Activated naive CD8-positive, alpha-beta T cell treated with anti-CD3 and anti-CD28 coated beads, Interleukin-2, amount 50 U/mL, for 16 hours (primary cell): ENCODE data around the gene SLC35D2.

Experiments
- DNase-seq: peaks from one replicate; pipeline ENCODE4 v3.0.0-alpha.2; 2020; ENCODE audit warnings: low read depth, low spot score

Gene SLC35D2

GRCh38 chr9:96383165-96383942 is at the start of gene SLC35D2:
Gene SLC35D2, minus strand, starts transcription at chr9:96383711. Its CDS starts 77 bp downstream, at chr9:96383634.
- DNase-seq: no peak

GRCh38 chr9:96430377-96430776 is 46.9 kb upstream of the SLC35D2 start:
- no peak for DNase-seq

- DNase-seq: no peak
Observed at GRCh38 chr9:96429732-96430131, 46.2 kb upstream of the SLC35D2 start.

- no peak for DNase-seq
Observed at GRCh38 chr9:96425500-96426169, 42.1 kb upstream of the SLC35D2 start.

- DNase-seq: no peak
Observed at GRCh38 chr9:96423985-96424336, 40.5 kb upstream of the SLC35D2 start.

- DNase-seq: no peak
Observed at GRCh38 chr9:96423322-96423984, 39.9 kb upstream of the SLC35D2 start.

- DNase-seq: no peak
Observed at GRCh38 chr9:96420468-96421219, 37.1 kb upstream of the SLC35D2 start.

GRCh38 chr9:96419691-96419969 is 36.1 kb upstream of the SLC35D2 start:
- no peak for DNase-seq

- peak; percentile 4 for DNase-seq
Observed at GRCh38 chr9:96418920-96419690, 35.6 kb upstream of the SLC35D2 start.

- DNase-seq: peak; percentile 86
Observed at GRCh38 chr9:96418083-96418919, 34.8 kb upstream of the SLC35D2 start, which contains the start of gene ZNF367. Gene ZNF367, minus strand, starts transcription at chr9:96418370. Its CDS starts 338 bp downstream, at chr9:96418032.

GRCh38 chr9:96417661-96418082 is 34.2 kb upstream of the SLC35D2 start:
- no peak for DNase-seq

GRCh38 chr9:96417051-96417586 is 33.6 kb upstream of the SLC35D2 start:
- DNase-seq: peak; percentile 82

GRCh38 chr9:96413302-96414221 is 30.1 kb upstream of the SLC35D2 start:
- no peak for DNase-seq

GRCh38 chr9:96412174-96412913 is 28.8 kb upstream of the SLC35D2 start:
- no peak for DNase-seq

GRCh38 chr9:96411129-96411838 is 27.8 kb upstream of the SLC35D2 start:
- no peak for DNase-seq

- DNase-seq: no peak
Observed at GRCh38 chr9:96408409-96409280, 25.1 kb upstream of the SLC35D2 start.
